H1 (cell line): Measurements from ENCODE around the gene PCID2. TPM values are rescaled to one million over a fixed set of nuclear protein-coding genes. Genes with fewer than 3 reads are reported as not detected.

Source experiments
- CTCF ChIA-PET: fragments of 300-600 bp; sonication (Branson Sonifier 250); formaldehyde crosslinking; loops from one replicate; lab custom pipeline; 2021; ENCODE audit not compliant: partially characterized antibody; lab: Charles Lee
- POLR2A ChIA-PET: fragments of 300-600 bp; sonication (Branson Sonifier 250); formaldehyde crosslinking; loops from one replicate; lab custom pipeline; 2021; ENCODE audit warnings: inconsistent platforms; ENCODE audit not compliant: partially characterized antibody; lab: Charles Lee
- DNase-seq, 2 experiments: peaks; one replicate each; pipeline versions ENCODE4 v3.0.0 to v3.0.0-alpha.2; 2010 to 2022; ENCODE audit warnings: low spot score in 2 of 2, low read depth in 1 of 2, mixed read lengths in 1 of 2
- FAIRE-seq: peaks from 2 replicates; lab custom pipeline; 2011; peaks lifted over from hg19 to GRCh38; lab: Jason Lieb, UNC
- H2AFZ ChIP-seq: 2 replicates; pipeline ENCODE4 v1.8.1; 2012; ENCODE audit warnings: low read length, inconsistent platforms
- H2AK5ac ChIP-seq: 2 replicates; pipeline ENCODE4 v1.6.1; 2013; ENCODE audit warnings: low read depth, low read length
- H2BK120ac ChIP-seq: replicated peaks from 2 replicates; pipeline ENCODE3; 2013; ENCODE audit warnings: low read depth, low read length, inconsistent platforms
- H2BK12ac ChIP-seq: 2 replicates; pipeline ENCODE4 v1.6.1; 2013; ENCODE audit warnings: low read depth, low read length
- H2BK15ac ChIP-seq: 2 replicates; pipeline ENCODE4 v1.6.1; 2013; ENCODE audit warnings: low read length
- H2BK20ac ChIP-seq: 2 replicates; pipeline ENCODE4 v1.6.1; 2013; ENCODE audit warnings: low read length
- H2BK5ac ChIP-seq: 2 replicates; pipeline ENCODE4 v1.6.1; 2013; ENCODE audit warnings: low read depth, low read length
- H3K14ac ChIP-seq: 2 replicates; pipeline ENCODE4 v1.6.1; 2013; ENCODE audit warnings: inconsistent platforms; ENCODE audit not compliant: insufficient read length
- H3K18ac ChIP-seq: 2 replicates; pipeline ENCODE4 v1.6.1; 2013; ENCODE audit warnings: low read length; ENCODE audit errors: extremely low read depth
- H3K23ac ChIP-seq: 2 replicates; pipeline ENCODE4 v1.6.1; 2013; ENCODE audit warnings: inconsistent platforms; ENCODE audit not compliant: insufficient read length
- H3K23me2 ChIP-seq: 2 replicates; pipeline ENCODE4 v1.6.1; 2013; ENCODE audit warnings: low read depth, low read length
- H3K27ac ChIP-seq: 2 replicates; pipeline ENCODE4 v1.6.1; 2011; ENCODE audit warnings: low read depth, low read length, inconsistent platforms
- H3K27me3 ChIP-seq, 4 experiments: replicated peaks in 1 of 4; 1 replicate in 1 of 4; 2 replicates in 3 of 4; pipeline versions ENCODE4 v1.6.1 to v1.8.1; 2011 to 2013; ENCODE audit warnings: low read length in 3 of 4, mild to moderate bottlenecking in 3 of 4, inconsistent platforms in 2 of 4, mixed read lengths in 2 of 4, moderate library complexity in 1 of 4; ENCODE audit not compliant: control insufficient read depth in 3 of 4, insufficient read depth in 3 of 4; ENCODE audit errors: extremely low read depth in 1 of 4
- H3K36me3 ChIP-seq, 4 experiments: 2 replicates each; pipeline versions ENCODE4 v1.6.1 to v1.8.1; 2011 to 2013; ENCODE audit warnings: mild to moderate bottlenecking in 4 of 4, low read length in 3 of 4, moderate library complexity in 2 of 4, control low read depth in 1 of 4, inconsistent platforms in 1 of 4; ENCODE audit not compliant: insufficient read depth in 4 of 4, control insufficient read depth in 2 of 4
- H3K4ac ChIP-seq: replicated peaks from 2 replicates; pipeline ENCODE3; 2013; ENCODE audit warnings: low read length, low read depth, mixed read lengths, inconsistent platforms; ENCODE audit not compliant: insufficient read length
- H3K4me1 ChIP-seq, 4 experiments: replicated peaks in 1 of 4; 1 replicate in 1 of 4; 2 replicates in 3 of 4; pipeline versions ENCODE4 v1.6.1 to v1.8.1; 2011 to 2013; ENCODE audit warnings: low read length in 3 of 4, inconsistent platforms in 2 of 4, mixed read lengths in 1 of 4; ENCODE audit not compliant: insufficient read depth in 4 of 4, control insufficient read depth in 3 of 4
- H3K4me2 ChIP-seq, 2 experiments: 2 replicates each; pipeline versions ENCODE4 v1.6.1 to v1.8.1; 2011 to 2013; ENCODE audit warnings: low read depth in 2 of 2, low read length in 2 of 2, control low read depth in 1 of 2, inconsistent platforms in 1 of 2, mild to moderate bottlenecking in 1 of 2; ENCODE audit not compliant: insufficient read depth in 1 of 2
- H3K4me3 ChIP-seq, 4 experiments: fragments of 200-600, 300-600 bp in 1 of 4; sonication (generic), shearing (Covaris generic), sonication (Bioruptor Twin) in 1 of 4; 2 replicates each; pipeline versions ENCODE4 v1.5.1 to v1.8.1; 2011 to 2016; ENCODE audit warnings: low read length in 4 of 4, low read depth in 3 of 4, control low read depth in 2 of 4, inconsistent platforms in 2 of 4, mild to moderate bottlenecking in 2 of 4, mixed read lengths in 1 of 4, moderate library complexity in 1 of 4; ENCODE audit not compliant: insufficient read depth in 2 of 4; ENCODE audit errors: extremely low read depth in 1 of 4
- H3K56ac ChIP-seq: replicated peaks from 2 replicates; pipeline ENCODE3; 2013; ENCODE audit warnings: low read depth, mild to moderate bottlenecking, mixed read lengths, low read length, inconsistent platforms; ENCODE audit not compliant: insufficient read length
- H3K79me1 ChIP-seq: 2 replicates; pipeline ENCODE4 v1.6.1; 2013; ENCODE audit warnings: low read depth, low read length, control low read depth
- H3K79me2 ChIP-seq, 2 experiments: 2 replicates each; pipeline versions ENCODE4 v1.6.1 to v1.8.1; 2012 to 2013; ENCODE audit warnings: low read length in 2 of 2, mild to moderate bottlenecking in 2 of 2, inconsistent platforms in 1 of 2; ENCODE audit not compliant: insufficient read depth in 2 of 2, control insufficient read depth in 1 of 2
- H3K9ac ChIP-seq, 4 experiments: replicated peaks in 1 of 4; 1 replicate in 1 of 4; 2 replicates in 3 of 4; pipeline versions ENCODE4 v1.6.1 to v1.8.1; 2011 to 2013; ENCODE audit warnings: low read depth in 3 of 4, low read length in 3 of 4, control low read depth in 2 of 4, mild to moderate bottlenecking in 2 of 4, moderate library complexity in 2 of 4, inconsistent platforms in 1 of 4; ENCODE audit errors: extremely low read depth in 1 of 4
- H3K9me3 ChIP-seq, 2 experiments: 2 replicates each; pipeline versions ENCODE4 v1.6.1 to v1.8.1; 2012 to 2013; ENCODE audit warnings: mild to moderate bottlenecking in 2 of 2, moderate library complexity in 2 of 2, control low read depth in 1 of 2, inconsistent platforms in 1 of 2, low read depth in 1 of 2, low read length in 1 of 2, mixed read lengths in 1 of 2; ENCODE audit not compliant: insufficient read depth in 2 of 2
- H4K20me1 ChIP-seq, 2 experiments: replicated peaks in 1 of 2; 2 replicates each; pipeline versions ENCODE3 to v1.8.1; 2011 to 2013; ENCODE audit warnings: inconsistent platforms in 2 of 2, low read length in 2 of 2, mild to moderate bottlenecking in 1 of 2; ENCODE audit not compliant: insufficient read depth in 2 of 2, control insufficient read depth in 1 of 2
- H4K5ac ChIP-seq: 2 replicates; pipeline ENCODE4 v1.6.1; 2013; ENCODE audit warnings: low read length, low read depth, mixed read lengths, inconsistent platforms; ENCODE audit not compliant: insufficient read length
- H4K8ac ChIP-seq: 2 replicates; pipeline ENCODE4 v1.8.0; 2013; ENCODE audit warnings: mild to moderate bottlenecking, moderate library complexity, low read length, inconsistent platforms; ENCODE audit not compliant: insufficient read depth; ENCODE audit errors: extremely low read depth
- H4K91ac ChIP-seq: replicated peaks from 2 replicates; pipeline ENCODE3; 2013; ENCODE audit warnings: low read length, mixed read lengths, inconsistent platforms; ENCODE audit not compliant: insufficient read length
- BACH1 ChIP-seq: IDR thresholded peaks from 2 replicates; pipeline ENCODE4 v1.6.1; 2012; ENCODE audit warnings: low read length, improper control_type of control experiment
- CBX5 ChIP-seq: fragments of 300-800, 300-1000 bp; sonication (generic); IDR thresholded peaks from 2 replicates; pipeline ENCODE4 v1.7.1; 2016; ENCODE audit warnings: antibody characterized with exemption, low read length, low read depth
- HDAC2 ChIP-seq, 2 experiments: fragments of 300-600 bp in 1 of 2; sonication (generic) in 1 of 2; IDR thresholded peaks; 2 replicates each; pipeline ENCODE4 v1.6.1; 2011 to 2012; ENCODE audit warnings: low read depth in 2 of 2, low read length in 2 of 2, mild to moderate bottlenecking in 2 of 2, moderate library complexity in 2 of 2, borderline replicate concordance in 1 of 2, inconsistent platforms in 1 of 2
- HDAC6 ChIP-seq: IDR thresholded peaks from one replicate; pipeline ENCODE4 v1.7.1; 2012; ENCODE audit warnings: low read depth, mild to moderate bottlenecking, inconsistent platforms, low read length, moderate library complexity
- MAFK ChIP-seq: IDR thresholded peaks from 2 replicates; pipeline ENCODE4 v1.6.1; 2012; ENCODE audit warnings: low read depth, mild to moderate bottlenecking, improper control_type of control experiment, low read length
- NANOG ChIP-seq: IDR thresholded peaks from 2 replicates; pipeline ENCODE4 v1.6.1; 2011; ENCODE audit warnings: low read length, low read depth, mild to moderate bottlenecking, inconsistent platforms; ENCODE audit not compliant: insufficient read depth, poor library complexity, severe bottlenecking
- RXRA ChIP-seq: IDR thresholded peaks from 2 replicates; pipeline ENCODE4 v1.6.1; 2011; ENCODE audit warnings: low read depth, mild to moderate bottlenecking, low read length, moderate library complexity; ENCODE audit not compliant: insufficient read depth
- SIRT6 ChIP-seq: IDR thresholded peaks from one replicate; pipeline ENCODE4 v1.7.1; 2012; ENCODE audit warnings: low read length, inconsistent platforms
- SP1 ChIP-seq: IDR thresholded peaks from 2 replicates; pipeline ENCODE4 v1.6.1; 2011; ENCODE audit warnings: low read depth, low read length
- SP2 ChIP-seq: IDR thresholded peaks from 2 replicates; pipeline ENCODE4 v1.6.1; 2012; ENCODE audit warnings: mild to moderate bottlenecking, low read length, inconsistent platforms
- SP4 ChIP-seq: IDR thresholded peaks from 2 replicates; pipeline ENCODE4 v1.6.1; 2012; ENCODE audit warnings: low read length, inconsistent platforms
- SUZ12 ChIP-seq: fragments of 200-600 bp; sonication (generic); IDR thresholded peaks from 2 replicates; pipeline ENCODE4 v1.6.1; 2012; ENCODE audit warnings: mild to moderate bottlenecking, inconsistent platforms, low read length, moderate library complexity, mixed read lengths
- TBP ChIP-seq: IDR thresholded peaks from 2 replicates; pipeline ENCODE4 v1.6.1; 2011; ENCODE audit warnings: low read depth, low read length, improper control_type of control experiment
- YY1 ChIP-seq: IDR thresholded peaks from 2 replicates; pipeline ENCODE4 v1.6.1; 2011; ENCODE audit warnings: low read depth, mild to moderate bottlenecking, low read length
- WGBS, 2 experiments: shearing (Covaris generic) in 1 of 2; methylation state at CpG; one replicate each; pipeline versions ENCODE4 v1.1.6 to v1.1.7; 2013 to 2015; ENCODE audit warnings: low lambda C conversion rate in 2 of 2, mixed read lengths in 2 of 2, inconsistent platforms in 1 of 2, low coverage in 1 of 2, missing lambda C conversion rate in 1 of 2; ENCODE audit not compliant: insufficient replicate concordance in 2 of 2, insufficient coverage in 1 of 2, insufficient read length in 1 of 2; ENCODE audit errors: extremely low coverage in 1 of 2, missing lambda C conversion rate in 1 of 2; 5-methylcytosine and 5-hydroxymethylcytosine counted together
- polyA plus RNA-seq, 7 experiments: library from polyadenylated mRNA; depleted of rRNA in 3 of 7; stranded (reverse) in 5 of 7; unstranded in 2 of 7; fragments of >200 nt in 5 of 7; fragments of 200-250 nt in 2 of 7; gene quantifications; 1 replicate in 5 of 7; 2 replicates in 1 of 7; 4 replicates in 1 of 7; pipeline versions ENCODE4 v1.2.1 to v1.2.3, GENCODE V29; 2011 to 2013; ENCODE audit warnings: missing spikeins in 2 of 7, mixed read lengths in 2 of 7
- total RNA-seq: library from RNA; stranded (reverse); fragmentation: NEBNext Ultra II Directional; extraction: Animal tissue kit (Norgen Biotek cat#: 25700); gene quantifications from 2 replicates; pipeline ENCODE4 v1.2.1, GENCODE V29; 2021

Gene PCID2
- total and polyA plus RNA-seq, 2 of the 8 experiments (the other 6 are each of a cell fraction or from before 2014, with no cell fraction given): 72.4 to 72.8 TPM

DNA sequence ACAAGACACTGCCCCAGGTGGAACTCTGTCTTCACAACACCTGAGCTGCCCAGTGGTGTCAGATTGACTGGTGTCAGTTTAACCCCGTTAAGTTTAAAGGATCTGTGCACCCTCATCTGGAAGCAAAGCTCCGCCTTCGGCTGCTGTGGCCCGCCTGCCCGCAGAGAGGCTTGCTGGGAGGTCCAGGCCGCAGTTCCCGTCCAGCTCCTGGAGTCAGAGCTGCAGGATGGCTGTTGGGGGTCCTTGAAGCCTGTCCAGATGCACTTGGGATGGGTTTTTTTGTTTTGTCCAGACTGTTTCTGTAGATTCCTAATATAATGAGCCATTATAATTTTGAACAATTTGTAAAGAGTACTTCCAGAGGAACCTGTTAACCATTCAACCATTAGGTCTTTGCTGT lies 17.0 kb upstream of the PCID2 start:
- no peak overlapping the region for H2AFZ ChIP-seq
- no peak overlapping the region for H3K4me2 ChIP-seq
- H3K9me3 ChIP-seq: no peaks in the 10 kb centered on the region
- H2BK120ac ChIP-seq: no peak overlapping the region
- H3K4me3 ChIP-seq: no peak overlapping the region
- H3K56ac ChIP-seq: no peak overlapping the region
- WGBS, 2 experiments: 92% methylated on average over 7 of the region's 7 CpGs; no CpG with 5 or more reads in 1 of the 2 experiments
- peaks cover 6 to 53% of the 10 kb centered on the region in 2 experiments for H3K79me2 ChIP-seq
- no peak overlapping the region for H3K18ac ChIP-seq
- H4K8ac ChIP-seq: no peak overlapping the region
- no peak overlapping the region for H4K91ac ChIP-seq
- no peaks in the 10 kb centered on the region for H3K23me2 ChIP-seq
- no peak overlapping the region for H2BK20ac ChIP-seq
- TF ChIP-seq SIRT6 (no peak), SP1 (no peak), MAFK (no peak), SUZ12 (no peak), HDAC6 (no peak), RXRA (no peak), HDAC2 (IDR thresholded peaks at IDR 0.05; ENCODE audit: borderline replicate concordance in 1 of 2, low read depth in 2 of 2, low read length in 2 of 2) (no peak), BACH1 (no peak), SP4 (no peak), CBX5 (no peak), YY1 (no peak), TBP (no peak), NANOG (no peak), SP2 (no peak)
- H2BK12ac ChIP-seq: no peak overlapping the region
- H2AK5ac ChIP-seq: no peak overlapping the region
- no peak overlapping the region for H3K9ac ChIP-seq
- H3K36me3 ChIP-seq: peaks cover 32 to 90% (median 47%) of the 10 kb centered on the region in 4 experiments
- H3K23ac ChIP-seq: no peak overlapping the region
- peaks cover 17 to 28% of the 10 kb centered on the region in 2 experiments for H4K20me1 ChIP-seq
- ChIA-PET CTCF (interaction anchor here (0.7 to 0.8 kb wide), 2 partner anchors 12 to 283 kb away, joined by 3 read pairs; no protein-coding TSS in a partner anchor), POLR2A (interaction anchor here (3.3 kb wide), 1 partner anchor 16 kb away, joined by 18 read pairs; the partner anchor contains the start of genes CUL4A and PCID2)
- no peak for DNase-seq
- H2BK5ac ChIP-seq: no peak overlapping the region
- H3K14ac ChIP-seq: no peak overlapping the region
- H2BK15ac ChIP-seq: no peak overlapping the region
- H4K5ac ChIP-seq: no peak overlapping the region
- FAIRE-seq: no peak
- no peak overlapping the region for H3K27ac ChIP-seq
- H3K27me3 ChIP-seq: no peaks in the 10 kb centered on the region
- H3K4ac ChIP-seq: no peak overlapping the region
- H3K4me1 ChIP-seq: no peaks in the 10 kb centered on the region; a peak in 2 of 7 replicates
- peaks cover 16% of the 10 kb centered on the region for H3K79me1 ChIP-seq
